HG03378 (cell line): ENCODE data around the gene USP32.
"Not testable (repeated sequence)": the region's sequence is repeated elsewhere in the genome, so short reads cannot be mapped to it uniquely, and the experiment has no call there.

Experiments used
- ATAC-seq: cut with Tn5 transposase; IDR thresholded peaks from one replicate; pipeline ENCODE4 v1.9.1; 2021; ENCODE audit warnings: mild to moderate bottlenecking, moderate library complexity; ENCODE audit not compliant: unreplicated experiment

Gene USP32

DNA sequence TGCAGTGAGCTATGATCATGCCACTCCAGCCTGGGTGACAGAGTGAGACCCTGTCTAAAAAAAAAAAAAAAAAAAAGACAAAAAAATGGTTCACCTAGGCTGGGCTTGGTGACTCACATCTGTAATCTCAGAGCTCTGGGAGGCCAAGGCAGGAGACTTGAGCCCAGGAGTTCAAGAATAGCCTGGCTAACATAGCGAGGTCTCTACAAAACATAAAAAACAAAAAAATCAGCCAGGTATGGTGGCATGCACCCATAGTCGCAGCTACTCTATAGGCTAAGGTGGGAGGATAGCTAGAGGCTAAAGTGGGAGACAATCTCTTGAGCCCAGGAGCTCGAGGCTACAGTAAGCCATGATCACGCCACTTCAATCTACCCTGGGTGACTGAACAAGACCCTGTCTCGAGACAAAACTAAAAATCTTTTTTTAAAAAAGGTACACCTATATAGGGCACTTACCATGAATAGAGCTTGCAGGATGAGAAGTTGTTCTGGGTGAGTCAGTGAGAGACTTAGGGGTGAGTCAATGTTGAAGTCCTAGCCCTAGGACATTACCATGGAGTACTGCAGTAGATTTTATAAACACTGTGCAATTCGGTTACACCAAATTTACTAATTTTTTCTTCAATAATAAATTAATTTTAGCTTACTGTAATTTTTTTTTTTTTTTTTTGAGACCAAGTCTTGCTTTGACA is 19.0 kb downstream of the USP32 start:
- no peak for ATAC-seq

DNA sequence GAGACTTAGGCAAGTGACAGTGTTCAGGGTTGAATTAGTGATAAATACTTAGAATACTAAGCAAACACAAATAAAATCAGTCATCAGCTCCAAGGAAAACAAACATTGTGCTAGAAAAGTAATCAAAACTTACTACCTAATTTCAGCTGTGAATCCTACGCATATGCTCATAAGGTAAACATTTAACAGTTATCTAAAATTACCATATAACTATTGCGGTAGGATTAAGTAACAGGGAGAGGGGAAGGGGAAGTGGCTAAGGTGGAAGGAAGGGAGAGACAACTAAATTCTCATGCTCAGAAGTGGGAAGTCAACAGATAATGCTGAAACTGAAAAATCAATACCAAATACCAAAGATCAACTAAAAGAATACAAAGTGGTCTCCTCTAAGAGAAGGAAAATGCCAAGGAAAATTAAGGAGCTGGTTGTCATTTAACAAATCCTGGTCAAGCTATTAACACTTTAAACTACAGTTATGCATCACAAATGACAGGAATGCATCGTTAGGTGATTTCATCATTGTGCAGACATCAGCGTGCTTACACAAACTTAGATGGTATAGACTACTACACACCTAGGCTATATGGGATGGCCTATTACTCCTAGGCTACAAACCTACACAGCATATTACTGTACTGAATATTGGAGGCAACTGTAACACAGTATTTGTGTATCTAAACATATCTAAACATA is 20.0 kb downstream of the USP32 start:
- no peak for ATAC-seq

DNA sequence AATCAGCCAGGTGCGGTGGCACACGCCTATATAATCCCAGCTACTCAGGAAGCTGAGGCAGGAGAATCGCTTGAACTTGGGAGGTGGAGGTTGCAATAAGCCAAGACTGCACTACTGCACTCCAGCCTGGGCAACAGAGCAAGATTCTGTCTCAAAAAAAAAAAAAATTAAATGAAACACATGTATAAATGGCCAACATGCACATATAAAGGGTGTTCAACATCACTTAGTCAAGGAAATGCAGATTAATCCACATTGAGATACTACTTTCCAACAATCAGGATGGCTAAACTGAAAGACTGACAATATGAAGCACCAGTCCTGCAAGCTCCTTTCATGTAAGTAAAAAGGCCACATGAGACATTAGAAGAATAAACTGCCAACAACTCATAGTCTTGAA is 20.5 kb downstream of the USP32 start:
- no peak for ATAC-seq

DNA sequence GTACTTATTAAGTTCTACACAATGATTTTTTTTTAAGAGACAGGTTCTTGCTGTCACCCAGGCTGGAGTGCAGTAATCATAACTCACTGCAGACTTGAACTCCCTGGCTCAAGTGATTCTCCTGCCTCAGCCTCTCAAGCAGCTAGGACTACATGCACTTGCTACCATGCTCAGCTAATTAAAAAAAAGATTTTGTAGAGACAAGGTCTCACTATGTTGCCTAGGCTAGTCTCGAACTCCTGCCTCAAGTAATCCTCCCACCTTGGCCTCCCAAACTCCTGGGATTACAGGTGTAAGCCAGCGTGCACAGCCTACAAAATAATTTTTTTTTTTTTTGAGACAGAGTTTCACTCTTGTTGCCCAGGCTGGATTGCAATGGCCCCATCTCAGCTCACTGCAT is 22.2 kb downstream of the USP32 start:
- ATAC-seq = no peak

DNA sequence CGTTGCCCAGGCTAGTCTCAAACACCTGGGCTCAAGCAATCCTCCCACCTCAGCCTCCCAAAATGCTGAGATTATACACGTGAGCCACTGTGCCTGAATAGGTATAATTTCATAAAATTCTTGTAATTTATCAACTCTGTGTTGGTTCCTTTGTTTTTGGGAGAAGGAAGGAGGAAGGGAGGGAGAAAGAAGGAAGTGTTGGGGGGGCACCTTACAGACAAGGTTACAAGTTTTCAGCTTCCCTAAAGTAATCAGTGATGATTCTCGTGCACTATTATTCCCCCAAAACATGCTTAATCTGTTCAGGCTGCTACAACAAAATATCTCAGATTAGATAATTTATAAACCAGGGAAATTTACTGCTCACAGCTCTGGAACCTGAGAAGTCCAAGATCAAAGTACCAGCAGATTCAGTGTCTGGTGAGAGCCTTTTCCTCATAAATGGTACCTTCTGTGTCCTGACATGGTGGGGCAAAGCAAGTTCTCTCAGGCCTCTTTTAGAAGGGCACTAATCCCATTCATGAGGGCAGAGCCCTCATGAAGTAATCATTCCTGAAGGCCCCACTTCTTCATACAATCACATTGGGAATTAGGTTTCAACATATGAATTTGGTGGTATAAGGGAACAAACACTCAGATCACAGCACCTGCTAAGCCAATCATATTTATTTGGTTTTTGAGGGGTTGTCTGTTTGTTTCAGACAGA is 28.1 kb downstream of the USP32 start:
- ATAC-seq = no peak

DNA sequence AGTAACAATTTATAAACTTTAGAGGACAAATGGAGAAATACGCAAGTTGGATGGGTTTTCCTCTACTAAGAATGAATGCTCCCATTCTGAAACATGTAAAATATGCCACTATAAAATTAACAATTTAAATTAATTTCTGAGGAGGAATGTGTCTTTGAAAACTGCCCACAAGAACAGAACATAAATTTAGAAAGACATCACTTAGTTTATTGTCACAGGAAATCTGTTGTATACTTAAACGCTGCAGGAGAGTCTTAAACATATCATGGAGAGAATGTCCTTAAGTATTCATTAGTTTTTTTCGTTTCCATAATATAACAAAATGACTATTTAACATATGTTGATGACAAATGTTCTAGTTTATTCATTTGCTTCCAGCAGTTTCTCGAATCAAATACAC is 29.6 kb downstream of the USP32 start:
- ATAC-seq = no peak

DNA sequence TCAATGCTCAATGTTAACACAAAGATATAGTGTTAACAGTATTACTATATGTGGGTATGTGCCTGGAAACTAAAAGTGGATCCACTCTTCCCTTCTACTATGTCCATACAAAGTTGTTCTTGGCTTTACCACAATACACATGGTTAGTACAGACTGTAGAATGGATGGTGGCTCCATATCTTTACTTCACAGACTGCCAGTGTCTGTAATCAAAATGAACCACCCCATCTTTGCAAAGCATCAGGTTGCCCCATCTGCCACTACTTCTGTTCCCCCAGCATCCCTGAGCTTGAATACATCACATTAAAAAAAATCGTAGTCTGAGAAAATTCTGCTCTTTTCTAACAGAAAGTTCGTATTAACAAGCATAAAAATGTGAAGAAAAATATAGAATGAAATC is 30.0 kb downstream of the USP32 start:
- no peak for ATAC-seq

DNA sequence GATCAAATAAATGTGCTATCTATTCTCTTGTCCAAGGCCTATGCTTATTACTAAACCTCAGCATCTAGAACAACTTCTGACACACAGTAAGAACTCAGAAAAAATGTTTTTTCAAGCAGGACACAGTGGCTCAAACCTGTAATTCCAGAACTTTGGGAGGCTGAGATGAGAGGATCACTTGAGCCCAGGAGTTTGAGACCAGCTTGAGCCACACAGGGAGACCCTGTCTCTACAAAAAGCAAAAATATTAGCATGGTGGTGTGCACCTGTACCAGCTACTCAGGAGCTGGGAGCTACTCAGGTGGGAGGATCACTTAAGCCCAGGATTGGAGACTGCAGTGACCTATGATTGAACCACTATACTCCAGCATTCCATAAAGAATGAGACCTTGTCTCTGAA is 32.5 kb downstream of the USP32 start:
- ATAC-seq = no peak

DNA sequence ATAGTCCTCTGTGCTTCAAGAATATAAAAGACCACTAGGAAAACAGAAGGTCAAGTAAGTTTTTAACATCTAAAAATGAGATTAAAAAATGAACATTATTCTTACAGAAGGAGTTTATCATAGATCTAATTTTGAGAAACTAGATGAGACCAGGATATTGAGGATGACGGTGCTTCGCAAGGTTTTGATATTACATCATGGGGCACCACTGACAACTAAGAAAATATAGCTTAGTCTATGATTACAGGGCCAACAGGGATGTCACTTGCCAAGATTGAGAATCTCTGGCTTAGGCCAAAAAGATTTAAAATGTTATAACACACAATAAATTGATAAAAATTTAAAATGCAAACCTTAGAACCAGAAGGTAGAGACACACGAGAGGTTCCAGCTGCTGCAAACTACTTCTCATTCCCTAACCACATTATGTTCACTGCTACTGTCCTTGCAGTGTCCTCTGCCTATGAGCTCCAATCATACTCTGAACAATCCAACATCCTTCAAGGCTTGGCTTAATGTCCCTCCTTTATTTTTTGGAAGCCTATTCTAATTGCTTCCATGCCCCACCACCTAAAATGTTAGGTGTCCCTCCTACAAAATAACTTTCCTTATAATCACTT is 33.2 kb downstream of the USP32 start:
- no peak for ATAC-seq

DNA sequence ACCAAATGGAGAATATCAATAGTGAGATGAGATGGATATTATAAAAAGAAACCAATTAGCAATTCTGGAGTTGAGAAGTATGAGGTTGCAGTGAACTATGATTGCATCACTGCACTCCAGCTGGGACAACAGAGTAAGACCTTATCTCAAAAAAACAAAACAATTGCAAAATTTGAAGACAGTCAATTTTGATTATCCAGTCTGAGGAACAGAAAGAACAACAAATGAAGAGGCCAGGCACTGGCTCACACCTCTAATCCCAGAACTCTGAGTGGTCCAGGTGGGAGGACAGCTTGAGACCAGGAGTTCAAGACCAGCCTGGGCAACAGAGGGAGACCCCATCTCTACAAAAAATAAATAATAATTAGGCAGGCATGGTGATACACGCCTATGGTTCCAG is 35.0 kb downstream of the USP32 start:
- no peak for ATAC-seq

DNA sequence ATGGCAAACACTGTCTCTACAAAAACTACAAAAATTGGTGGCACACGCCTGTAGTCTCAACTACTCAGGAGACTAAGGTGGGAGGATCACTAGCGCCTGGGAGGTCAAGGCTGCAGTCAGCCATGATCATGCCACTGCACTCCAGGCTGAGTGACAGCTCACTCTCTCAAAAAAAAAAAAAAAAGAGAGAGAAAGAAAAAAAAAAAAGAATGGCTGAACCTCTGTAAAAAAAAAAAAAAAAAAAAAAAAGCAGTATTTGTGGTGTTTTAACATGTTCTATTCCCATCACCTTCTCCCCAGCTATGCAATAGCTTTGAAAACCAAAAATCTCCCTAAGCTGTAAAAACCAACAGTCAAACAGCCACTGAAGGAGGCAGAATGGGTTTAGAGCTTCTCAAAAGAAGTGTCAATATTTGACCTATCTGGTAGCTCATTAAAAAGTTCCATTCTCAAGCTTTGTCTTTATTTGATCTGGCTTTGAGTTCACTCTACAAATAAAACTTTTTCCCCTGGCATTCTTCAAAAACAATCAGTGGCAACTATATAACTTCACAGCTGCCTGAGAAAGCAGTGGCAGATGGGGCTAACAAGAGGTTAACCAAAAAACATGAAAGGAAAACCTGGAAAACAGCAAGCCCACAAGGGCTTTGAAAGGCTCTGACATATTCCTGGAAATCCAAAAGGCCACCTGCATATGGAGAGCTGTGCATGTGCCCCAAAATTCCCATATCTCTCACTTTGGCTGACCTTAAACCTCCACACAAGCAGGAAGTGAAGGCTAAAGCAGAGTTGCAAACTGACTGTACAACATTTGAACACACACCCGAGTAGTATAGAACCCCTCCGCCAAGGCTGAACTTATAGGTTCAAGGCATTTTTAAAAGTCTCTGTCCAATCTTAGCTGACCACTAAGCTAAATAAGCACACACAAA is 36.0 kb downstream of the USP32 start:
- no peak for ATAC-seq

DNA sequence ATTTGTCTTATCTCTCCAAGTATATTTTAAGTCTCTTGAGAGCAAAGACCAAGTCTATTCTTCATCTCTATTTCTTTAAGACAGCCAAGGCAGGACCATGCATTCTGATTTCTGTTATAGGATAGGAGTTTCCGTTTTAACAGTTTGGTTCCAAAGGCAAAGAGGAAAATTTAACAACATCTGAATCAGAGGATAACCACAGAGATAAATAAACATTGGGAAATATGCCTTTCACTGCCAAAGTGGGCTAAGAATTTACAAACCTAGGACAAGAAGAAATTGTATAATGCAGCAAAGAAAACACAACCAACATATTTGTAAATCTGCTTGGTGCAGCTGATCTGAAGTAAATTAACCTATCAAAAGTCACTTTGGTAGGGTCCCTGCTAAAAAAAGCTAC is 37.7 kb downstream of the USP32 start:
- no peak for ATAC-seq

DNA sequence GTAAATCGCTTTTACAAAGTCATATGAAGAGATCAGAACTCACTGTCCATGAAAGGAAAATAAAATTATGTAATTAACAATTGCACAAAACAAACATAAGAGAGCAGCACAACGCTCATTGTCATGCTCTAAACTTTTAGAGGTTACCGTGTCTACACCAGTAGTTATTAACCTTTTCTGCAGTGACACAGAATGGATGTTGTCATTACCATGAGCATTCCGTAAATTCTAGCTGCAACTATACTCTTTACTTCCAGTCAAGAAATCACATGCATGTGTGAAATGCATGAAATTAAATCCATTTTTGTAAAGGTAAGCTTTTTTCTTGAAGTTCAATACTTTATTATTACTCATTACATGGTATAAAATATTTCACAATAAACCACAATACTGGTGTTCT is 38.2 kb downstream of the USP32 start:
- no peak for ATAC-seq

DNA sequence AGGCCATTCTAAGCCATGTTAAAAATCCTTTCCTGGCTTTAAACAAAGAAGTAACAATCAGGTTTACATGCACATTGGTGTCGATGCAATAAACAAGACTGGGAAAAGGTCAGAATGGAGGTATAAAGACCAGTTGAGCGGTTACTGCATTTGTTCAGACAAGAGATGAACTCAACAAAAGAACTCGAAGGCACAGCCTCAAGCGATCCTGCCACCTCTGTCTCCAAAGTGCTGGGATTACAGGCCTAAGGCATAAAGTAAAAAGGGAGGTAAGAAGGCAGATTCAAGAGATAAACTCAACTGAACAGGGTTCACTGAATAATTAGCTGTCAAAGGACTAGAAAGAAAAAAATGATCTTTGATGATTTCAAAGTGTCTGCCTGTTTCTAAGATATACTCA is 39.4 kb downstream of the USP32 start:
- no peak for ATAC-seq

DNA sequence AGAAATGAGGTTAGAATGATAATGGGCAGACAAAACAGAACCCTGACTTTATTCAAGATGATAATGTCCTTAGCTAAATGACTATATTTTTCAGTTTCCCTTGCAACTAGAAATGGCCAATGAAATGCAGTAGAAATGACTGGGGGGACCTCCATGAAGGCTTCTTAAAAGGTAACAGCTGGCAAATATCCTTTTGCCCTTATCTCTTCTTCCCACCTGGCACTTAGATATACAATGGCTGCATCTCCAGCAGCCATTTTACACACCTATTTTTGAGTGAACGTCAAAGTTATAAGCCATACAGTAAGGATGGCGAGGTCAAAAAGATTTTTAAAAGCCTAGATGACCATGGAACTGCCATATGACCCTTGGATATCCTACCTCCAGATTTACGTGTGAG is 39.9 kb downstream of the USP32 start:
- ATAC-seq = no peak

DNA sequence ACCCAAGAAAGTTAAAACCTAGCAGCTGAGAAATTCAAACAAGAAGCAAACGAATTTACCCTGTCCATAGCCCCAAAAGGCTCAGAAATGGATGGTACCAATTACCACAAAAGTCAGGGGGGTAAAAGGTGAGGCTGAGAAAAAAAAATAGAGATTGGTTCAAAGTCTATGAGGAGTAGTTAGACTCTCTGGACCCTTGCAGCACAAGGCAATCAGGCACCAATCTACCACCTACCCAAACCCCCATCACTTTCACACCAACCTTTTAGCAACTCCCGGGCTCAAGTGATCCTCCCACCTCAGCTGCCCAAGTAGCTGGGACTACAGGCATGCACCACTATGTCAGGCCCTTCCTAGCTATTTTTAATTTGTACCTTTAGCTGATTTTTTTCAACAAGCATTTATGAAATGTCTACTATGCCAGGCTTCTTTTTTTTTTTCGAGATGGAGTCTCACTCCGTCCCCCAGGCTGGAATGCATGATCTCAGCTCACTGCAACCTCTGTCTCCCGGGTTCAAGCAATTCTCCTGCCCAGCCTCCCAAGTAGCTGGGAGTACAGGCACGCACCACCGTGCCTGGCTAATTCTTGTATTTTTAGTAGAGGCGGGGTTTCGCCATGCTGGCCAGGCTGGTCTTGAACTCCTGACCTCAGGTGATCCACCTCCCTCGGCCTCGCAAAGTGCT is 40.8 kb downstream of the USP32 start:
- ATAC-seq = no peak

DNA sequence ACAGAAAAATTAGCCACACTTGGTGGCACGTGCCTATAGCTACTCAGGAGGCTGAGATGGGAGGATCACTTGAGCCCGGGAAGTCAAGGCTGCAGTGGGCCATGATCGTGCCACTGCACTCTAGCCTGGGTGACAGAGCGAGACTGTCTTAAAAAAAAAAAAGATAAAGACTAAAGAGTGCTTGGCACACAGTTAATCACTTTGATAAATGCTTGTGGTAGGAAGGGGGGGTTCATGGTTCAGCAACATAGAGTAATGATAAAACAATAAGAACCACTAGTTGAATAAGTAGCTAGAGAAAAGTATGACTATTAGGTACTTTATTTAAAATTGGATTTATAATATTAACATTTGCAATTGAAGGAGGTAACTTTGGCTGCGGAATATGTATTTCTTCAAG is 43.3 kb downstream of the USP32 start:
- no peak for ATAC-seq

DNA sequence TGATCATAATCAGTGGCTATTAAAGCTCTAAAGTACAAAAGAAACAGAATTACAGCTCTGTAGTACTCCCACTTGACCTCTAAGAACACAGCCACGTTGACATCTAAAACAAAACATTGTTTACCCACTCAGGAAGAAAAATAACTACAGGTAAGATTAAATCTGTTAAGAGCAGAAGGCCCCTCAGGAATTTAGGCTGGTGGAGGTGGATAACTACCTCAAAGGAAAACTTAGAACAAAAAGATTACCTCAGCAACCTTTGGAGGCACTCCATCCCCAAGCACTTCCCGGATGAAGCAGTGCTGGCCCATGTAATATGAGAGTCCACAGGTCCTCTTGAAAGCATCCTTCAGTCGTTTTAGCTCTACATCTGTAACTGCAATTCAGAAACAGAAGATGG is 46.7 kb downstream of the USP32 start:
- no peak for ATAC-seq

DNA sequence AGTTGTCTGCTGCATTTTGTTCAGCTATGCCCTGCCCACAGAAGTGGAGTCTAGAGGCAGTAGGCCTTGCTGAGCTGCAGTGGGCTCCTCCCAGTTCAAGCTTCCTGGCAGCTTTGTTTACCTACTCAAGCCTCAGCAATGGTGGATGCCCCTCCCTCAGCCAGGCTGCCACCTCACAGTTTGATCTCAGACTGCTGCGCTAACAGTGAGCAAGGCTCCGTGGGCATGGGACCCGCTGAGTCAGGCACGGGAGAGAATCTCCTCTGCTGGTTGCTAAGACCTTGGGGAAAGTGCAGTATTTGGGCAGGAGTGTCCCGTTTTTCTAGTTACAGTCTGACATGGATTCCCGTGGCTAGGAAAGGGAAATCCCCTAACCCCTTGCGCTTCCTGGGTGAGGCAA is 49.4 kb downstream of the USP32 start:
- ATAC-seq = not testable (repeated sequence)

DNA sequence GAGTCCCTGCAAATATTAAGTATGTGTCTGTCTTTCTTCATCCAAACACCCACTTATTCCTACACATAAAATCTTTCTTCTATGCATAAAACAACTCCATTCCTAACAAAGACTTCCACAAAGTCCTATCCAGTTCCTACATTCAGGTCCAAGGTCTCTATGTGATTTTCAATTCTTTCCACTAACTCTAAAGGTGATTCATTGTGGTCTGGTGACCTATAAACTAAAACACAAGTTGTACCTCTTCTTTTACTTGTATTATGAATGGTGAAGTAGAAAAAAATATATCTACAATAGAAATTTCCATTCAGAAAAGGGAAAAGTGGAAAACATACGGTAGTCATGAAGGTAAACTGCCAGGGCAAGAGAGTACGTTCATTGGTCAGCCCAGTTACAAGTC is 56.6 kb downstream of the USP32 start:
- no peak for ATAC-seq
